ENCODE results near the gene SDC1. TPM values are rescaled to one million over a fixed set of nuclear protein-coding genes. Genes with fewer than 3 reads are reported as not detected.

The SDC1 gene
- polyA plus RNA-seq, 1 experiment: 17.9 TPM

- ChIA-PET POLR2A (no interaction called here), CTCF (interaction anchor here (0.7 to 1.0 kb wide), 2 partner anchors 51 to 64 kb away, joined by 3 read pairs; no protein-coding TSS in a partner anchor)
- Histone ChIP-seq H3K9me3 (ENCODE audit: control insufficient read depth, insufficient read depth, low read length) (peaks cover 4% of the 10 kb centered on the region; the same call in 1 of the 2 replicates), H3K27me3 (ENCODE audit: control insufficient read depth, insufficient read depth, low read length) (no peaks in the 10 kb centered on the region), H3K4me3 (ENCODE audit: low read depth, low read length) (no peak overlapping the region), H3K27ac (ENCODE audit: low read depth, low read length) (no peak overlapping the region)
- DNase-seq (ENCODE audit: low read depth, low spot score): no peak
- no peak for TF ChIP-seq CTCF (IDR thresholded peaks at IDR 0.05; ENCODE audit: low read depth, low read length)
Measured at GRCh38 chr2:20186855-20187187, 38.1 kb downstream of the SDC1 start.

GRCh38 chr2:20186078-20186854 is 38.7 kb downstream of the SDC1 start:
- no peaks in the 10 kb centered on the region for H3K27me3 ChIP-seq (ENCODE audit: control insufficient read depth, insufficient read depth, low read length)
- peak overlapping the region; percentile 47 for H3K27ac ChIP-seq (ENCODE audit: low read depth, low read length)
- H3K4me3 ChIP-seq (ENCODE audit: low read depth, low read length): no peak overlapping the region
- H3K9me3 ChIP-seq (ENCODE audit: control insufficient read depth, insufficient read depth, low read length): peaks cover 4% of the 10 kb centered on the region; the same call in 1 of the 2 replicates
- ChIA-PET POLR2A (no interaction called here), CTCF (interaction anchor here (0.7 to 1.0 kb wide), 3 partner anchors 51 to 231 kb away, joined by 3 read pairs; no protein-coding TSS in a partner anchor)
- TF ChIP-seq CTCF (IDR thresholded peaks at IDR 0.05; ENCODE audit: low read depth, low read length): no peak
- DNase-seq (ENCODE audit: low read depth, low spot score): no peak

GRCh38 chr2:20185176-20186022 is 39.5 kb downstream of the SDC1 start:
- ChIA-PET CTCF (interaction anchor here (0.5 to 1.0 kb wide), 3 partner anchors 79 to 230 kb away, joined by 3 to 7 read pairs (median 3); no protein-coding TSS in a partner anchor), POLR2A (interaction anchor here (0.6 kb wide), 1 partner anchor 44 kb away, joined by 3 read pairs; no protein-coding TSS in a partner anchor)
- no peak for DNase-seq (ENCODE audit: low read depth, low spot score)
- H3K9me3 ChIP-seq (ENCODE audit: control insufficient read depth, insufficient read depth, low read length): peaks cover 4% of the 10 kb centered on the region; the same call in 1 of the 2 replicates
- no peaks in the 10 kb centered on the region for H3K27me3 ChIP-seq (ENCODE audit: control insufficient read depth, insufficient read depth, low read length)
- TF ChIP-seq CTCF (IDR thresholded peaks at IDR 0.05; ENCODE audit: low read depth, low read length): no peak
- peak overlapping the region; percentile 47 for H3K27ac ChIP-seq (ENCODE audit: low read depth, low read length)
- no peak overlapping the region for H3K4me3 ChIP-seq (ENCODE audit: low read depth, low read length)

- H3K9me3 ChIP-seq (ENCODE audit: control insufficient read depth, insufficient read depth, low read length): peaks cover 4% of the 10 kb centered on the region; the same call in 1 of the 2 replicates
- no peaks in the 10 kb centered on the region for H3K27me3 ChIP-seq (ENCODE audit: control insufficient read depth, insufficient read depth, low read length)
- ChIA-PET POLR2A (no interaction called here), CTCF (interaction anchor here (1.0 kb wide), 1 partner anchor 227 kb away, joined by 7 read pairs; no protein-coding TSS in a partner anchor)
- peak; percentile 43 for DNase-seq (ENCODE audit: low read depth, low spot score)
- no peak for TF ChIP-seq CTCF (IDR thresholded peaks at IDR 0.05; ENCODE audit: low read depth, low read length)
- no peak overlapping the region for H3K4me3 ChIP-seq (ENCODE audit: low read depth, low read length)
- no peak overlapping the region for H3K27ac ChIP-seq (ENCODE audit: low read depth, low read length)
Measured at GRCh38 chr2:20184067-20184938, 40.6 kb downstream of the SDC1 start.
